Progenitor cell of endocrine pancreas (in vitro differentiated cells): Measurements from ENCODE around the gene TRRAP. TPM values are rescaled to one million over a fixed set of nuclear protein-coding genes. Genes with fewer than 3 reads are reported as not detected.
A peak's percentile ranks its signal among the peaks of the same experiment; 100 is the strongest.

ENCODE experiments used
- DNase-seq: peaks from one replicate; pipeline ENCODE4 v3.0.0; 2021; ENCODE audit warnings: low spot score; ENCODE audit not compliant: unreplicated experiment
- H3K27ac Mint-ChIP-seq: 2 replicates; pipeline ENCODE4 v1.8.0; 2021; ENCODE audit warnings: mild to moderate bottlenecking, moderate library complexity, mixed read lengths
- H3K27me3 Mint-ChIP-seq: 2 replicates; pipeline ENCODE4 v1.8.0; 2021; ENCODE audit warnings: mixed read lengths
- H3K36me3 Mint-ChIP-seq: 2 replicates; pipeline ENCODE4 v1.8.0; 2022; ENCODE audit warnings: mixed read lengths; ENCODE audit not compliant: insufficient read depth
- H3K4me1 Mint-ChIP-seq: 2 replicates; pipeline ENCODE4 v1.8.0; 2021; ENCODE audit warnings: low read depth, mixed read lengths
- H3K4me3 Mint-ChIP-seq: 2 replicates; pipeline ENCODE4 v1.8.0; 2021; ENCODE audit warnings: low read depth, mild to moderate bottlenecking, moderate library complexity, mixed read lengths
- H3K9me3 Mint-ChIP-seq: 2 replicates; pipeline ENCODE4 v1.8.0; 2021; ENCODE audit warnings: low read depth, mixed read lengths
- CTCF ChIP-seq: fragments of 200-600 bp; sonication (generic); IDR thresholded peaks from one replicate; pipeline ENCODE4 v1.5.0; 2021; ENCODE audit warnings: antibody characterized with exemption, mild to moderate bottlenecking; ENCODE audit not compliant: unreplicated experiment
- long read RNA-seq: library from polyadenylated mRNA; unstranded; transcript quantifications from one replicate; pipeline ENCODE4 v2.0.0, GENCODE V29; 2020
- total RNA-seq: library from RNA; stranded (reverse); gene quantifications from 2 replicates; pipeline ENCODE4 v1.2.1, GENCODE V29; 2021

The TRRAP gene
- 75.1 and 75.8 TPM in 2 replicates for total RNA-seq
- long read RNA-seq, partial matches to known transcripts, result 43 of 58 reads
- long read RNA-seq, other reads (novel, unspliced or antisense), result 15 of 58 reads

DNA sequence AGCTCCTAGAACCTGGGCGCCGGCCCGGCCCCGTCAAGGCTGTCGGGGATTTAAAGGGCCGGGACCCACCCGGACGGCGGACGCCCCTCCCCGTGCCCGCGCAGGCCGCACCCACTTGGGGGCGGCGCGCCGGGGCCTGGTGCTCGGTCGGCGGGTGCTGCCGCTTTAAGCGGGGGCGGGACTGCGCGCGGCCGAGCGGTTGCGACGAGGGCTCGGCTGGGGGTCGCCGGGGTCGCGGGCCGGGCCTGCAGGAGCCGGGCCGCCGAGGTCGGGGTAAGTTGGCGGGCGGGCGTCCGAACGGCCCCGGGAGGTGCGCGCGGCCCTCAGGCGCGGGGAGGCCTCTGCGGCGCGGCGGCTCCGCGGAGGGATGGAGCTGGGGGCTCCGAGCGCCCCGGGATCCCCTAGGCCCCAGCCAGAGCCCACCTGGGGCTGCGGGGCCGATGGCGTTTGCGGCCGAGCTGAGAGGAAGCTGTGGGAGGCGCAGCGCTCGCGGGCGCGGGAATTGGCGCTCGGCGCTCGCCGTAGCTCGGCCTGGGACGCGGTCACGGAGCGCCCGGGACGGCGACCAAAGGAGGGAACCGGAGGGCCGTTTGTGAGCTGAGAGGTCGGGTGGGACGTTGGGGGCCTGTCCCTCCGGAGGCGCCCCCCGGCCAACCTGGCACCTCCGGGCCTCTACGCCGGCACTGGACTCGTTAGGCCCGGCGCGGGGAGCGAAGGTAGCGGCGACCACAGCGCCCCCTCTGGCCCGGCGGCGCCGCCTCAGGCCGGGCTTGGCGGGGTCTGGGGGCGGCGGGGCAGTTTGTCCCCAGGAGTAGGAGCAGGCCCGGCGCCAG lies at the start of gene TRRAP:
Gene TRRAP (plus strand): TSS at position 168 of the 833 bp plus-strand sequence. CDS start 2,619 bp downstream, outside the sequence.
- Mint-ChIP-seq H3K9me3 (no peaks in the 10 kb centered on the region), H3K36me3 (peaks cover 8% of the 10 kb centered on the region), H3K4me1 (peaks cover 9% of the 10 kb centered on the region), H3K4me3 (peak within 1 kb of the TSS; percentile 87), H3K27me3 (peaks cover 6% of the 10 kb centered on the region), H3K27ac (peak within 1 kb of the TSS; percentile 92)
- DNase-seq, result peak; percentile 74
- peak; percentile 97 for TF ChIP-seq CTCF

DNA sequence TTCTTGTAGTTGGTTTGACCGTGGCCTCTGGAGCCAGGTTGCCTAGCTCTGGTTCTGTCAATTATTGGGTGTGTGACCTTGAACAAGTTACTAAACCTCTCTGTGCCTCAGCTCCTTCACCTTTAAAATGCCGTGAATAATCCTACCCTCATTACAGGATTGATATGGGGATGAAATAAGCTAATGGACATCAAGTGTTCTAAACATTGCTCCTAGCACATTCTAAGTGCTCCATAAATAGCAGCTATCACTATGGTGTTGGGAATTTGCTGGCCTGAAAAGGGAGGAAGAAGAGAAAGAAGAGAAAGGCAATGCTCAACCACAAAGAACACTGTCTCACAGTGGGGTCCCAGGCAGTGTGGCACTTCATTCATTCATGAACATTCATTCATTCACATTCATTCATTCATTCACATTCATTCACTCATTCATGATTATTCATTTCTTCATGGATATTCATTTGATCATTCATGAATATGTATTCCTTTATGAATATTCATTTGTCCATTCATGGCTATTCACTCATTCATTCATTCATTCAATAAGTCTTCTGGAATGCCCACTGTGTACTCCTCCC lies 47.3 kb upstream of the TRRAP start:
- Mint-ChIP-seq H3K4me1 (no peaks in the 10 kb centered on the region), H3K36me3 (no peaks in the 10 kb centered on the region), H3K9me3 (no peaks in the 10 kb centered on the region), H3K4me3 (no peak overlapping the region), H3K27ac (no peak overlapping the region), H3K27me3 (peaks cover 4% of the 10 kb centered on the region)
- DNase-seq, result no peak
- no peak for TF ChIP-seq CTCF

GRCh38 chr7:98831641-98832221 lies 46.6 kb upstream of the TRRAP start:
- Mint-ChIP-seq H3K27ac (no peak overlapping the region), H3K27me3 (peaks cover 4% of the 10 kb centered on the region), H3K36me3 (no peaks in the 10 kb centered on the region), H3K4me1 (no peaks in the 10 kb centered on the region), H3K9me3 (no peaks in the 10 kb centered on the region), H3K4me3 (no peak overlapping the region)
- no peak for DNase-seq
- TF ChIP-seq CTCF, result peak; percentile 66

GRCh38 chr7:98833022-98833421 lies 45.3 kb upstream of the TRRAP start:
- Mint-ChIP-seq H3K27ac (no peak overlapping the region), H3K4me3 (no peak overlapping the region), H3K9me3 (no peaks in the 10 kb centered on the region), H3K27me3 (peaks cover 4% of the 10 kb centered on the region), H3K4me1 (no peaks in the 10 kb centered on the region), H3K36me3 (no peaks in the 10 kb centered on the region)
- TF ChIP-seq CTCF, result no peak
- DNase-seq, result no peak

- Mint-ChIP-seq H3K36me3 (no peaks in the 10 kb centered on the region), H3K4me3 (no peak overlapping the region), H3K4me1 (no peaks in the 10 kb centered on the region), H3K27me3 (peaks cover 3% of the 10 kb centered on the region), H3K27ac (no peak overlapping the region), H3K9me3 (no peaks in the 10 kb centered on the region)
- TF ChIP-seq CTCF, result no peak
- DNase-seq, result no peak
Measured at GRCh38 chr7:98834949-98835348, 43.4 kb upstream of the TRRAP start.
